ENCODE data around the gene INTS7.

GRCh38 chr1:211978596-211978995, 56.8 kb downstream of the INTS7 start:
- TF ChIP-seq CTCF (IDR thresholded peaks at IDR 0.05) (no peak), POLR2A (IDR thresholded peaks at IDR 0.05) (no peak)
